ENCODE results near the gene C8G.

The C8G gene

DNA sequence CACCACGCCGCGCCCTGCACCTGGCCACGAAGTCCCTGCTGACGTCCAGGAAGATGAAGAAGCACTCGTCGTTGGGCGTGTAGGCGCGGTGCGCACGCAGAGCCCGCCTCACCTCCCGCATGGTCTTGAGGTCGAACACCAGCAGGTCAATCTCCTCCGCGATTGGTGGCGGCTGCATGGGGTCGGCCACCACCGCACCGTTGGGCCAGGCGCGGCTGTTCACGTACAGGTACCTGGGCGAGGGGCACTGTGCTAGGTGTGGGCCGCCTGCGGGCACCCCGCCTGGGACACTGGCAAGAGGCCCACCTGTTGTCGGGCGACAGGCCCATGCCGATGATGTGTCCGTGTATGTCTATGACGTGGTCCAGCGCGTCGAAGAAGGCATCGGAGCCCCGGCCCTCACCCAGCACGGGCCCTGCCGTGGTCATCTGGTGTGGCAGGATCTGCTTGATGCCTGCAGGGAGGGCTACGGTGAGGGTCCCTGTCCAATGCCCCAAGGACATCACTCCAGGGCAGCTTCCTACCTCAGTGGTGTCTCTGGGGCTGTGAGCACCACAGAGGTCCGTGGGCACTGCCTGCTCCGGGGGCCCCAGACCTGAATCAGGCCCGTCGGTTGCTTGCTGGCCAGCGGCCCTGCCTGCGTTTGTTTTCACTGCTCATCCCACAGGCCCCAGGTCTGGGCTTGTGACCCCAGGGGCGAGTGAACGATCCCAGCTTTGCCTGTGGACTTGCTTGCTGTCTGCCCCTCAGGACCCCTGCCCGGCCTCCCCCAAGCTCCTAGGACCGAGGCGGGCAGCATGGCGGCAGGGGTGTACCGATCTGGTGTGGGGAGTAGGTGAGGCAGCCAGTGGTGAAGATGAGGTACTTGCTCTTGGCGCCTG lies 3.6 kb upstream of the C8G start:
- Mint-ChIP-seq H3K27ac (no peak overlapping the region), H3K4me1 (ENCODE audit: low read depth) (peaks cover 7% of the 10 kb centered on the region), H3K36me3 (ENCODE audit: low read depth) (peaks cover 28% of the 10 kb centered on the region), H3K9me3 (no peaks in the 10 kb centered on the region), H3K27me3 (ENCODE audit: low read depth) (no peaks in the 10 kb centered on the region), H3K4me3 (no peak overlapping the region)
- no peak for DNase-seq (ENCODE audit: low spot score)

DNA sequence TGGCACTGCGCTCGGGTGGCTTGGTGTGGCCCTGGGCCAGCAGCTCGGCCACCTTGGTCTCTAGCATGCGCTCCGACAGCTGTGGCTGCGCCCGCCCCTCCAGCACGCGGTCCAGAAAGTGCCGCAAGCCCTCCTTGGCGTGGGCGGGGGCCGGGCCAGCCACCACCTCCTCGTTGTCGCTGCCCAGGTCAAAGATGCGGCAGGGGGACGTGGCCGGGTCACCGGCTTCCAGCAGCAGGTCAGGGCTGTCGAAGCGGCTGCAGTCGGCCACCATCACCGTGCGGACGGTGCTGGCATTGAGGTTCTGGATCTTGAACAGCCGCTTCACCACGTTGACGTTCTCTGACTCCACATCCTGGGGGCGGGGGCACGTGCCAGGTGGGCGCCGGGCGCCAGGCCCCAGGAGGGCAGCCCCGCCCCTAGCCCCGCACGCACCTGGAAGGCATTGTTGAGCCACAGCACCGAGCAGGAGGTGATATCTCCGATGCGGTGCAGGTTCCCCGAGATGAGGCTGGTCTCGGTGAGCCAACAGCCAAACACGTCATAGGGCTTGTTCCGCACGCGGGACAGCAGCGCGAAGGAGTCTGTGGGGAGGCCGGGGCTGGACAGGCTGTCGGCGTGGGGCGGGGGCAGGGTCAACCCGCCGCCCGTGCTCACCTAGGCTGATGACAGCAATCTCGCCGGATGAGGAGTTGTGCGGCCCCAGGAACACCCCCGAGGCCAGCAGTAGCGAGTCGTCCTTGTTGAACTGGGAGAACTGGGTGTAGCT lies 2.7 kb upstream of the C8G start:
- Mint-ChIP-seq H3K4me3 (peak overlapping the region; percentile 79), H3K4me1 (ENCODE audit: low read depth) (peaks cover 7% of the 10 kb centered on the region), H3K27ac (no peak overlapping the region), H3K36me3 (ENCODE audit: low read depth) (peaks cover 24% of the 10 kb centered on the region), H3K9me3 (no peaks in the 10 kb centered on the region), H3K27me3 (ENCODE audit: low read depth) (no peaks in the 10 kb centered on the region)
- no peak for DNase-seq (ENCODE audit: low spot score)

DNA sequence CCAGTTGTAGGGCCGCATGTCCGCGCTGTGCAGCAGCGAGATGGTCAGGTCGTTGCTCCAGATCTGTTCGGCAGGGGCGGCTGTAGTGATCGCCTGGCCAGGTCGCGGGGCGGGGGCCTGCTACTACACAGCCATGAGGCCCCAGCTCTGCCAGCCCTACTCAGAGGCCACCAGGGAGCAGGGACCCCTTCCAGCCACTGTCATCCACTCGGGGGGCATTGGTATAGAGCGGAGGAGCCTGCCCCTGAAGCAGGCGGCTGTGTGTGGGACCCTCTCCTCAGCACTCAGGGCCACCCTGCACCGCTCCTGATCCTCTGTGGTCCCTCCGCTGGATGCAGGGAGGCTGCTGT lies 2.2 kb upstream of the C8G start:
- DNase-seq (ENCODE audit: low spot score), result no peak
- Mint-ChIP-seq H3K4me3 (peak overlapping the region; percentile 79), H3K4me1 (ENCODE audit: low read depth) (peaks cover 7% of the 10 kb centered on the region), H3K27me3 (ENCODE audit: low read depth) (no peaks in the 10 kb centered on the region), H3K9me3 (no peaks in the 10 kb centered on the region), H3K27ac (no peak overlapping the region), H3K36me3 (ENCODE audit: low read depth) (peaks cover 21% of the 10 kb centered on the region)

DNA sequence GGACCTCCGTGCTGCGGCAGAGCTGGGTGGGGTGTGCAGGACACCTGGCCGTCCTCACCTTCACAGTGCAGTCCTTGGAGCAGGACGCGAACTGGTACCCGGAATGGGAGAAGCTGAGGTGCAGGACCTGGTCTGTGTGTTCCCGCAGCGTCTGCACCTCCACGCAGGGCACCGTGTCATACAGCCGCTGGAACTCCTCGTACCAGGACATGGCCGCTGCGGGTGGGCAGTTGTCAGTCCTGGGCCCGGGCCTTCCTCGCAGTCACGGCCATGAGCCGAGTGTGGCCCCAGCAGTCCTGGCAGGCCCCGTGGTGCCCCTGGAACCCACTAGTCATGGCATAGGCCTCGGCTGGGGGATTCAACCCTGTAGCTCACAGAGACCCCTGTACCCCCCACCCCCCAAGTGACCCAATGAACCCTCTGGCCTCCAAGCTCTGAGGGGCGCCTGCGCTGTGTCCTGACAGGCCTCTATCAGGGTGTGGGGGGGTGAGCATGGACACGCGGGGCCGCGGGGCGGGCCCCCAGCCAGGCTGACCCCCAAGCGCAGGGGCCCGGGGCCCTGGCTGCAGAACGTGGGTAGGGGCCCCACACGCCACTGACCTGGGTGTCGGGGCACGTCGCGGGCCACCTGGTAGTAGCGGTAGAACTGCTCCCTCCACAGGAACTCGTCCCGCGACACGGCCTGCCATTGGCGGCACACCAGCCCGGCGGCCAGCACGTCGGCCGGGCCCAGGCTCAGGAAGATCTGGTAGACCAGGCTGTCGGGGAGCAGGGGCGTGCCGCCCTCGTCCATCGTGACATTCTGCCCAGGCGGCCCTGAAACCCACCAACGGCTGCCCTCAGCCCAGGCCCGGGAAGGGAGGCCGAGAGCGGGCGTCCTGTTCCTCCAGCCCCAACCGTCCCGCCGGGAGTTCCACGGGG lies 1.5 kb upstream of the C8G start:
- Mint-ChIP-seq H3K4me3 (peak overlapping the region; percentile 79), H3K9me3 (no peaks in the 10 kb centered on the region), H3K27me3 (ENCODE audit: low read depth) (no peaks in the 10 kb centered on the region), H3K27ac (peak overlapping the region; percentile 84), H3K36me3 (ENCODE audit: low read depth) (peaks cover 19% of the 10 kb centered on the region), H3K4me1 (ENCODE audit: low read depth) (peaks cover 6% of the 10 kb centered on the region)
- DNase-seq (ENCODE audit: low spot score), result peak; percentile 42

DNA sequence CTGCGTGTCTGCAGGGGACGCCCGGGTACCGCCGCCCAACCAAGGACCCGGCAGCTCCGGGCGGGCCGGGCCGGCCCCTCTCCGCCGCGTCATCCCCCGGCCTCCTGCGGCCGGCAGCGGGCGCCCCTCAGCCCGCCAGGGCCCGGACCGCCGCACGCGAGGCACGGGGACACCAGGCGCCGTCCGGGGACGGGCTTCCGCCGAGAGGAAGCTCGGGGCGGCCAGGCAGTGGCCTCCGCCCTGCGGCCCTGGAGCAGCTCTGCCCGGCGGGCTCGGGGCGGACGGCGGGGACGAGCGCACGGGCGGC lies 878 bp upstream of the C8G start:
- peaks cover 5% of the 10 kb centered on the region for H3K4me1 Mint-ChIP-seq (ENCODE audit: low read depth)
- no peaks in the 10 kb centered on the region for H3K9me3 Mint-ChIP-seq
- no peaks in the 10 kb centered on the region for H3K27me3 Mint-ChIP-seq (ENCODE audit: low read depth)
- peaks cover 16% of the 10 kb centered on the region for H3K36me3 Mint-ChIP-seq (ENCODE audit: low read depth)
- H3K4me3 Mint-ChIP-seq, result peak overlapping the region; percentile 79
- H3K27ac Mint-ChIP-seq, result no peak overlapping the region
- DNase-seq (ENCODE audit: low spot score), result no peak

DNA sequence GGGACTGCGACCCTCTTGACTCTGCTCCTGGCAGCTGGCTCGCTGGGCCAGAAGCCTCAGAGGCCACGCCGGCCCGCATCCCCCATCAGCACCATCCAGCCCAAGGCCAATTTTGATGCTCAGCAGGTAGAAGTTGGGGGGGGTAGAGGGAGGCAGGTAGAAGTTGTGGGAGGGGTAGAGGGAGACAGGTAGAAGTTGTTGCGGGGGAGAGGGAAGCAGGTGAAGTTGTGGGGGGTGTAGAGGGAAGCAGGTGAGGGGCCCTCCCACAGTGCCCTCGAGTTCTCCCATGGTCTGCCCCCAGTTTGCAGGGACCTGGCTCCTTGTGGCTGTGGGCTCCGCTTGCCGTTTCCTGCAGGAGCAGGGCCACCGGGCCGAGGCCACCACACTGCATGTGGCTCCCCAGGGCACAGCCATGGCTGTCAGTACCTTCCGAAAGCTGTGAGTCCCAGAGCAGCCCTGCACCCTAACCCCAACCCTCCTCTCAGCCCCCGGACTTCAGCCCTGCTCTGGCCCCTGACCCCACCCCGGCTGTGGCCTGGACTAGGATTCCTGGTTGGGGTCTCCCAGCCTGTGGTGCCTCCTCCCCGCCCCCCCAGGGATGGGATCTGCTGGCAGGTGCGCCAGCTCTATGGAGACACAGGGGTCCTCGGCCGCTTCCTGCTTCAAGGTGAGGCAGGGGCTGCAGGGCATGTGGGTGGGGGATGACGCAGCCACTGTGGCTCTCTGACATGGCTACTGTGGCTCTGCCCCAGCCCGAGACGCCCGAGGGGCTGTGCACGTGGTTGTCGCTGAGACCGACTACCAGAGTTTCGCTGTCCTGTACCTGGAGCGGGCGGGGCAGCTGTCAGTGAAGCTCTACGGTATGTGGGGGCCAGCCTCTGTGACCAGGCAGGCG lies 537 bp downstream of the C8G start:
- Mint-ChIP-seq H3K4me1 (ENCODE audit: low read depth) (peaks cover 5% of the 10 kb centered on the region), H3K4me3 (no peak overlapping the region), H3K27ac (no peak overlapping the region), H3K9me3 (no peaks in the 10 kb centered on the region), H3K36me3 (ENCODE audit: low read depth) (peaks cover 8% of the 10 kb centered on the region), H3K27me3 (ENCODE audit: low read depth) (no peaks in the 10 kb centered on the region)
- DNase-seq (ENCODE audit: low spot score), result no peak

DNA sequence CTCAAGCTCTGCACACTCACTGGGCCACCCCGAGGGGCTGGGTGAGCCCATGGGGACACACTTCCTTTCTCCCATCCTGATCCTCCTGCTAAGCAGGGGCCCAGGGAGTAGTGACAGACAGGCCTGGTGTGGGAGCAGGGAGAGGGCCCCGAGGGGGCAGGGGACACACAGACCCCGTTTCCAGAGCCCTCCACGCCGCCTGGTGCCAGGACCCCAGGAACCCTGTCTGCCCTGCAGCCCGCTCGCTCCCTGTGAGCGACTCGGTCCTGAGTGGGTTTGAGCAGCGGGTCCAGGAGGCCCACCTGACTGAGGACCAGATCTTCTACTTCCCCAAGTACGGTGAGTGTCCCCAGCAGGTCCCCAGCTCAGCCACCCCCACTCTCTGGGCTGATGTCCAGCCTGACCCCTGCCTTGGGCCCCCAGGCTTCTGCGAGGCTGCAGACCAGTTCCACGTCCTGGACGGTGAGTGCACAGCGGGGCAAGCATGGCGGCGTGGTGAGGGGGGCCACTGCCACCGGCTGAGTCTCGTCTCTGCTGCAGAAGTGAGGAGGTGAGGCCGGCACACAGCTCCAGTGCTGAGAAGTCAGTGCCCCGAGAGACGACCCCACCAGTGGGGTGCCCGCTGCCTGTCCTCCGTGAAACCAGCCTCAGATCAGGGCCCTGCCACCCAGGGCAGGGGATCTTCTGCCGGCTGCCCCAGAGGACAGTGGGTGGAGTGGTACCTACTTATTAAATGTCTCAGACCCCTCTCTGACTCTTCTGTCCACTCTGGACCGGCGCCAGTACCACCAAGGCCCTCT lies 1.4 kb downstream of the C8G start:
- no peak for DNase-seq (ENCODE audit: low spot score)
- H3K4me3 Mint-ChIP-seq, result no peak overlapping the region
- H3K27ac Mint-ChIP-seq, result no peak overlapping the region
- H3K36me3 Mint-ChIP-seq (ENCODE audit: low read depth), result peaks cover 4% of the 10 kb centered on the region
- H3K9me3 Mint-ChIP-seq, result no peaks in the 10 kb centered on the region
- H3K4me1 Mint-ChIP-seq (ENCODE audit: low read depth), result peaks cover 5% of the 10 kb centered on the region
- no peaks in the 10 kb centered on the region for H3K27me3 Mint-ChIP-seq (ENCODE audit: low read depth)

DNA sequence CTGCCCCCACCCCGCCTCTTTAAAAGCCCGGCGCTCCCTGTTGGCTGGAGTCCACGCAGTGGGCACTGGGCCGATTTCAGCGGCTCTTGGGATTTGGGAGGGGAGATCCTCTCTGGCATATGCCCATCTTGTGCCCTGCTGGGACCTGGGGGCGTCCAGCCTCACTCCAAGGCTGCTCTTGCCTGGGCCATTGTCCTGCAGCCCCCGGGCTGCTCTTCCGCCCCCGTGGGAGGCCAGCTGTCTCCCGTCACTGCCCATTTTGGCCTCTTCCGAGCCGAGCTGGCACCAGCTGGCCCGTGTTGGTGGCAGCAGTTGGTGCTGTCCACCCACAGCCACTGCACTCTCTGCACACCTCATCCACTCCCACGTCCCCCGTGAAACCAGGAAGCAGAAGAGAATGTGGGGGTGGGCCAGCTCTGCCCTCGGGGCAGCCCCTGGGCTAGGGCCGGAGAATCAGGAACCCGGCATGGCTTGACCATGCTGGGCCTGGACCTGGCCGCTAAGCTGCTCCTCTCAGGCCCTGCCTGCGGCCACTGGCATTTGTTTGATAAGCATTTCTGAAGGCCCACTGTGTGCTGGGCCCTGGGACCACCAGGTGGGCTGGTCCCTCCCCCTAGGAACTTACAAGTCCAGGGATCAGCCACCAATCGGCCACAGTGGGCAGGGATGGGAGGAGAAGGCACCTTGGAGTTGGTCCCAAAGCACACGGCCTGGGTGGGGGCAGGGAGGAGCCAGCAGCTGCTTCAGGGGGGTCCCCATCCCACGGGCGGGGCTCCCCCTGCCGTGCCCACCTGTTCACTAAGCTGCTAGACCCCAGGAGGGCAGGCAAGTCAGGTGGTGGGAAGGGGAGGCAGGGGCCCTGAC lies 2.2 kb downstream of the C8G start:
- Mint-ChIP-seq H3K4me1 (ENCODE audit: low read depth) (peaks cover 4% of the 10 kb centered on the region), H3K4me3 (no peak overlapping the region), H3K27me3 (ENCODE audit: low read depth) (no peaks in the 10 kb centered on the region), H3K9me3 (no peaks in the 10 kb centered on the region), H3K36me3 (ENCODE audit: low read depth) (no peaks in the 10 kb centered on the region), H3K27ac (no peak overlapping the region)
- DNase-seq (ENCODE audit: low spot score), result no peak

DNA sequence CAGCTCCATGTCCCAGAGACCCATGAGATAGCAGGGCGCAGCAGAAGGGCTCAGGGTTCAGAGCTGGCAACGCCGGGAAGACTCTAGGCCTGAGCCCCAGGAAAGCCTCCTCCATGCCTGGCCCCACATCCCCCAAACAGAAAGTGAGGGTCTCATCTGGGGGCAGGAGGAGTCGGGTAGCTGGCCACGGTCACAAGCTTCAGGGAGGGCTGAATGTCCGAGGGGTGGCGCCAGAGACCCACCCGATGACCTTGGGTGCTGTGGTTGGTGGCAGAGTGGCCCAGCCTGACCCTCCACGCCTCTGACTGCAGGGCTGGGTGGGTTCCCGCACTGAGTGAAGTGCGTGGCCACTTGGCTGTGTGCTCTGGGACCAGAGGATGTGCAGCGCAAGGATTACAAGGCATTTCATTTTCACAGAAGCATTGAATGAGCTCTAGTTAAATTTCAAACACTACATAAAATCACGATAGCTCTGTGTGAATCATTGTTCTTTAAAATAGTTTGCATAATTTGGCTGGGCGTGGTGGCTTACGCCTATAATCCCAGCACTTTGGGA lies 3.0 kb downstream of the C8G start:
- no peaks in the 10 kb centered on the region for H3K27me3 Mint-ChIP-seq (ENCODE audit: low read depth)
- H3K27ac Mint-ChIP-seq, result peak overlapping the region; percentile 15
- H3K9me3 Mint-ChIP-seq, result no peaks in the 10 kb centered on the region
- H3K4me1 Mint-ChIP-seq (ENCODE audit: low read depth), result peaks cover 4% of the 10 kb centered on the region
- DNase-seq (ENCODE audit: low spot score), result no peak
- H3K4me3 Mint-ChIP-seq, result peak overlapping the region; percentile 34
- H3K36me3 Mint-ChIP-seq (ENCODE audit: low read depth), result no peaks in the 10 kb centered on the region

DNA sequence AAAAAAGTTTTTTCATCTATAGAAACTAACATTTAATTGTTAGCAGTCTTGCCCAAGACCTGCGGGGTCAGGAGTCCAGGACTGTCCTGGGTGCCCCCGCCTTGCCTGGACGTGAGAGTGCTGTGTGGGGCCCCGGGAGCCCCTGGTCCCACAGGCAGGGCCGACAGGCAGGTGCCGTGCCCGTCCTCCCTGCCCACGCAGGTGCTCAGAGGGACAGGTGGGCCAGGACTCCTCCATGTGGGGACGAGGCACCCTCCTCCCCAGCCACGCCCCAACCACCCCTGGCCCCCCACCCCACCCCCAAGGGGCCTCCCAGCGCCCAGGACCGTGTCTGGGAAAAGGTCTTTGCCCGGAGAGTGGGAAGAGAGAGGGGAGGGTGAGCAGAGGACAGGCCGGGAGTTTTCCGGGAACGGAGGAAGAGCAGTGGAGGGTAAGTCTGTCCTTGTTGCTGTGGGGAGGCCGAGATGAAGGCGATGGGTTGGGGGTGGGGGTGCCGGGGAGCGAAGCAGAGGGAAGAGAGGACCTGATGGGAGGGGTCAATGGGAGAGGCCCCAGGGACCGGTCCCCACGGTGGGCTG lies 4.3 kb downstream of the C8G start:
- H3K27ac Mint-ChIP-seq, result peak overlapping the region; percentile 81
- peak overlapping the region; percentile 87 for H3K4me3 Mint-ChIP-seq
- H3K4me1 Mint-ChIP-seq (ENCODE audit: low read depth), result peaks cover 4% of the 10 kb centered on the region
- H3K27me3 Mint-ChIP-seq (ENCODE audit: low read depth), result no peaks in the 10 kb centered on the region
- H3K36me3 Mint-ChIP-seq (ENCODE audit: low read depth), result no peaks in the 10 kb centered on the region
- DNase-seq (ENCODE audit: low spot score), result no peak
- H3K9me3 Mint-ChIP-seq, result no peaks in the 10 kb centered on the region

DNA sequence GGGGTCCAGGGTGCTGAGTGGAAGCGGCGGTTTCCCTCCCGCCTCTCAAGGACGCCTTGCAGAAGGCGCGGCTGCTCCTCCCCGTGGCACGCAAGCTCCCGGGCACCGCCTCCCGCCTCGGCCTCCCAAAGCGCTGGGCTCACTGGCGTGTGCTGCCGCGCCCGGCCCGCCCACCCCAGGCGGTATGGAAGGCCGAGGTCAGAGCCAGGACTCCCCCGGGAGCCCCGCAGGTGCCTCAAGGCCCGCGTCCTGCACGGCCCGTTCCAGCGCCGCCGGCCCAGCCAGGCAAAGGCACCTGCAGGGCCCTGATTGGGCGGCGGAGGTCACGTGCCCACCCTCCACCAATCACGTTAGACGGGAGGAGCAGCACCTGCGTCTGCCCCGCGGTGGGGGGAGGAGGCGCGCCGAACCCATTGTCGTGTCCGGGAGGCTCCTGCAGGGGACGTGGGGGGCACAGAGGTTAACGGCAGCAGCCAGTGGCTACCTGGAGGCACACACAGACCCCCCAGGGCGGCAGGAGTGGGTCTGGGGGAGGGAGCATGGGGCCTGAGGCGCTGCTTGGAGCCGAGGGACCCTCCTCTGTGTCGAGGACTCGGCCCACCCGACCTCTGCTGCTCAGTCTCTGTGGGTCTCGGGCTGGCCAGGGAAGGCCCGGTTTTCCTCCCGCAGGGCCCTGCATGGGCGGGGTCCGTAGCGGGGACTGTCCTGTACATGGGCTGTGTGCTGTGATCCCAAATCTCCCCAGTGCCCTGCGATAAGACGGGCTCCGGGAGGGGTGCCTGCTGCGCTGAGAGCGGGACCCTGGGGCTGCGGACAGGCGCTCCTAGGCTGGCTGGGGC lies 5.0 kb downstream of the C8G start:
- H3K27me3 Mint-ChIP-seq (ENCODE audit: low read depth), result no peaks in the 10 kb centered on the region
- H3K27ac Mint-ChIP-seq, result peak overlapping the region; percentile 91
- H3K36me3 Mint-ChIP-seq (ENCODE audit: low read depth), result no peaks in the 10 kb centered on the region

More for the DNA sequence above, 5.0 kb downstream of the C8G start:
- Mint-ChIP-seq H3K9me3 (no peaks in the 10 kb centered on the region), H3K4me1 (ENCODE audit: low read depth) (peaks cover under 1% of the 10 kb centered on the region), H3K4me3 (peak overlapping the region; percentile 87)
- peak; percentile 94 for DNase-seq (ENCODE audit: low spot score)

Measured in T-helper 2 cell treated with Interferon-gamma antibody and Interleukin-4, amounts not matched to agents 5 μg/mL and 100 μg/mL, for 36 hours (primary cell).